ENCODE measurements around the gene TFPI2.

Gene TFPI2

DNA sequence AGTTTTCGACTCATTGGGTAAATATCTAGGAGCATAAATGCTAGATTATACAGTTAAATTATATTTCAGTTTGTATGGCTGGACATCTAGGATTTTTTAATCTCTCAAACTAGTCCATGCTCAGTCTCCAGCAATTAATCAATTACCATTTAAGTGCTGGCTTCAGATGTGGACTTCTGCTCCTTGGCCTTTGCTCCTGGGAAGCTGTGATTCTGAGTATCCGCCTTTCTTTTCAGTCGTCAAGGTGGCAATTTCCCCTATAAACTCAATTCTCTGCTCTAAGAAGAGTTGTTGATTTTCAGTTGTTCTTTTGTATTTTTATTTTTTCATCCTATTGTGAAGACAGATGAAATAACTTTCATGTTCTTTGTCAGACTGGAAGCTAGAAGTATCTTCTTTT, 23.7 kb downstream of the TFPI2 start:
- Mint-ChIP-seq H3K4me3 (no peak overlapping the region), H3K4me1 (no peaks in the 10 kb centered on the region), H3K27ac (ENCODE audit: low read depth) (no peak overlapping the region), H3K9me3 (no peaks in the 10 kb centered on the region), H3K27me3 (no peaks in the 10 kb centered on the region), H3K36me3 (ENCODE audit: insufficient read depth) (no peaks in the 10 kb centered on the region)
- DNase-seq (ENCODE audit: low spot score in 2 of 2) (no peak), ATAC-seq (replicated peaks; ENCODE audit: extremely low read depth, poor library complexity, severe bottlenecking) (no peak)

DNA sequence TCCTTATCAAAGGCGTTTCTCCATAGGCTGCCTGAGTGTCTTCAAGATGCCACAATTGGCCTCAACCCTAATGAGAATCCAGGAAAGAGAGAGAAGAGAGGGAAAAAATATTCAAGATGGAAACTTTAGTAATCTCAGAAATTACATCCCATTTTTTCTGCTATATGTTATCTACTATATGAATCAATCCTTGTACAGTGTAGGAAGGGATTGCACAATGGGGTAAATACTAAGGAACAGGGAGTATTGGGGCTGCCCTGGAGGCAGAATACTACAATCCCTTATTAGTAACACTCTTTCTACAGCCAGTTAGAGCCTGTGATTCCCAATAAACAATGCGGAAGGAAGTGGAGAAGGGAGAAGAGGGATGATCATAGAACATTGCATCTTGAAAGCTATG, 27.9 kb downstream of the TFPI2 start:
- no peaks in the 10 kb centered on the region for H3K36me3 Mint-ChIP-seq (ENCODE audit: insufficient read depth)
- no peak for ATAC-seq (replicated peaks; ENCODE audit: extremely low read depth, poor library complexity, severe bottlenecking)
- peaks cover 6% of the 10 kb centered on the region for H3K9me3 Mint-ChIP-seq
- DNase-seq (ENCODE audit: low spot score in 2 of 2): no peak
- no peaks in the 10 kb centered on the region for H3K27me3 Mint-ChIP-seq
- H3K4me3 Mint-ChIP-seq: no peak overlapping the region
- H3K27ac Mint-ChIP-seq (ENCODE audit: low read depth): no peak overlapping the region
- no peaks in the 10 kb centered on the region for H3K4me1 Mint-ChIP-seq

DNA sequence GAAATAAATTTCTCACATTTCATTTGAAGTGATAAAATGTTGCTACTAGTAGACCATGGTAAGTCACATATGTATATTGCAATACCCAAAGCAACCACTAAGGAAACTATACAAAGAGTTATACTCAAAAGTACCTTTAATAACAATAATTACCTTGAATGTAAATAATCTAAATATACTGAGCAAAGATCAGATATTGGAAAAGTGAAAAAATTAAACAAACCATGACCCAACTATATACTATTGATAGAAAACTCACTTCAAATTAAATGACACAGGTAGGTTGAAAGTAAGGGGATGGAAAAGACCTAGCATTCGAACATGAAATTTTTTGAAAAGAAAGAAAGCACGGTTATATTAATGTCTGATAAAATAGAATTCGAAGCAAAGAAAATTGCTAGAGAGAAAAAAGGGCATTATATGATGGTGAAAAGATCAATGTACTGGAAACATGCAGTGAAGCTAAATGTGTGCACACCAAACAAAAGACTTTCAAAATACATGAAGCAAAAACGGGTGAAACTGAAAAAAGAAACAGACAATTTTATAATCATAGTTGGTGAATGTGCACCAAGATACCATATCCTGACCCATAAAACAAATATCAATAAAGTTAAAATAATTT, 29.1 kb downstream of the TFPI2 start:
- no peak for DNase-seq (ENCODE audit: low spot score in 2 of 2)
- no peak overlapping the region for H3K27ac Mint-ChIP-seq (ENCODE audit: low read depth)
- H3K4me3 Mint-ChIP-seq: no peak overlapping the region
- no peak for ATAC-seq (replicated peaks; ENCODE audit: extremely low read depth, poor library complexity, severe bottlenecking)
- H3K4me1 Mint-ChIP-seq: no peaks in the 10 kb centered on the region
- H3K9me3 Mint-ChIP-seq: peaks cover 6% of the 10 kb centered on the region
- no peaks in the 10 kb centered on the region for H3K27me3 Mint-ChIP-seq
- H3K36me3 Mint-ChIP-seq (ENCODE audit: insufficient read depth): no peaks in the 10 kb centered on the region

DNA sequence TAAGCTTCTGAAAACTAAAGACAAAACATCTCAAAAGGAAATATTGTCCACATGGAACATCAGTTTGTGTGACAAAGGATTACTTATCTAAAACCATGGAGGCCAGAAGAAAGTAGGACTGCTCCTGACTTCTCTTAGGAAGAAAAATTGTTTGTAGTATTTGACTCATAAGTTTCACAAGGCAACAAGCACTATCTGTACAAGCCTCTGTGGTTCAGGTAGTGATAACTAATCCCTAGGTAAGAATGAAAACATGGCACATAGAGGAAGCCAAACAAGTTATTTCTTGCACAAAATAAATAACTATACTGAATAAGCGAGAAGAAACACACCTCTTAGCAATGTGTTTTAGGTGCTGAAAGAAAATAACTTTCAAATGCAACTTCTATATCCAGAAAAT, 30.3 kb downstream of the TFPI2 start:
- Mint-ChIP-seq H3K4me3 (no peak overlapping the region), H3K4me1 (no peaks in the 10 kb centered on the region), H3K9me3 (peaks cover 6% of the 10 kb centered on the region), H3K36me3 (ENCODE audit: insufficient read depth) (no peaks in the 10 kb centered on the region), H3K27ac (ENCODE audit: low read depth) (no peak overlapping the region), H3K27me3 (no peaks in the 10 kb centered on the region)
- ATAC-seq (replicated peaks; ENCODE audit: extremely low read depth, poor library complexity, severe bottlenecking) (no peak), DNase-seq (ENCODE audit: low spot score in 2 of 2) (no peak)

DNA sequence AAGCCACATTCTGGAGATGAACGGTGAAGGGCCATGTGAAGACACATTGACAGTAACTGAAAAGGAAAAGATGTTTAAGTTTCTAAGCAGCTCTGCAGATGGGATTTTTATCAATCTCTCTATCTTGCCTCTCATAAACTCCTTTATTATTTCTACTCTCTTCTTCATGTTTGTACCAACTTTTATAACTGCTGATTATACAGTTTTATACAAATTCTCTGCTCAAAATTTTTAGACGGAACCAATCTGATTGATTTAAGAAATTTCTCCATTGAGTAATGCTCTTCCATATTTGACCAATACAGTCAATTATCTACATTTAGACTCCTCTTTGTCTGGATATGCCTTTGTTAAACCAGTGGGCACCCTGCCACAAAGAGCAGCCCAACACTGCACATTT, 31.7 kb downstream of the TFPI2 start:
- Mint-ChIP-seq H3K4me3 (no peak overlapping the region), H3K27me3 (no peaks in the 10 kb centered on the region), H3K9me3 (peaks cover 6% of the 10 kb centered on the region), H3K27ac (ENCODE audit: low read depth) (no peak overlapping the region), H3K36me3 (ENCODE audit: insufficient read depth) (no peaks in the 10 kb centered on the region), H3K4me1 (no peaks in the 10 kb centered on the region)
- ATAC-seq (replicated peaks; ENCODE audit: extremely low read depth, poor library complexity, severe bottlenecking) (no peak), DNase-seq (ENCODE audit: low spot score in 2 of 2) (no peak)

DNA sequence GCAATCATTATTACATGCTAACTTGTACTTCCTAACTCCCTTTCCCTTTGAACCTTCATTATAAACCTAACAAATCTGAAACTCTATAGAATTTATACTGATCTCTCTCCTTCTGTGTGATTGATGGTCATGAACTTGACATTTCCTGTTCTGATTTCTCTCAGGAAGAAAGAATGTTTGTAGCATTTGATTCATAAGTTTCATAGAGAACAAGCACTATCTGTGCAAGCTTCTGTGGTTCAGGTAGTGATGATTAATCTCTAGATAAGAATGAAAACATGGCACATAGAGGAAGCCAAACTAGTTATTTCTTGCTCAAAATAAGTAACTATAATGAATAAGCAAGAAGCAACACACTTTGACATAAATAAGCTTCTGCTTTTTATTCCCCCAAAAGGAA, 34.2 kb downstream of the TFPI2 start:
- H3K27ac Mint-ChIP-seq (ENCODE audit: low read depth): no peak overlapping the region
- DNase-seq (ENCODE audit: low spot score in 2 of 2): no peak
- H3K4me3 Mint-ChIP-seq: no peak overlapping the region
- H3K9me3 Mint-ChIP-seq: peaks cover 6% of the 10 kb centered on the region
- H3K36me3 Mint-ChIP-seq (ENCODE audit: insufficient read depth): no peaks in the 10 kb centered on the region
- H3K27me3 Mint-ChIP-seq: no peaks in the 10 kb centered on the region
- ATAC-seq (replicated peaks; ENCODE audit: extremely low read depth, poor library complexity, severe bottlenecking): no peak
- no peaks in the 10 kb centered on the region for H3K4me1 Mint-ChIP-seq

DNA sequence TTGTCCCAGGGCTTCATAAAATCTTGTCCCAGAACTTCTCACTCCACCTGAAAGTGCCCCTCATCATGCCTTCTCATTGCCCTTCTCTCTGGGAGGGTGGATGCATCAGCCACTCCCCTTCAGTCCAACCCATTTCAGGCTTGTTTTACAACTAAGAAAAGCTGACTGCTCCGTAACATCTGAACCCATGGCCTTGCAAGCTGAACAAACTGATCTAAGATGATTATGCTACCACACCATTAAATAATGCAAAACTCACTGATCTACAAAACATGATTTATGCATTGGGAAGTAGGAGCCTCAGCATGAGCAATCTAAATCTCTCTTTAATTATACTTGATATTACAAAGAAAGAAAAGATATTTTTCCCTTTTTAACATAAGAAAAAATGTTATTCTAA, 34.8 kb downstream of the TFPI2 start:
- Mint-ChIP-seq H3K4me3 (no peak overlapping the region), H3K9me3 (peaks cover 6% of the 10 kb centered on the region), H3K27me3 (no peaks in the 10 kb centered on the region), H3K27ac (ENCODE audit: low read depth) (no peak overlapping the region), H3K36me3 (ENCODE audit: insufficient read depth) (no peaks in the 10 kb centered on the region), H3K4me1 (no peaks in the 10 kb centered on the region)
- ATAC-seq (replicated peaks; ENCODE audit: extremely low read depth, poor library complexity, severe bottlenecking) (no peak), DNase-seq (ENCODE audit: low spot score in 2 of 2) (no peak)

DNA sequence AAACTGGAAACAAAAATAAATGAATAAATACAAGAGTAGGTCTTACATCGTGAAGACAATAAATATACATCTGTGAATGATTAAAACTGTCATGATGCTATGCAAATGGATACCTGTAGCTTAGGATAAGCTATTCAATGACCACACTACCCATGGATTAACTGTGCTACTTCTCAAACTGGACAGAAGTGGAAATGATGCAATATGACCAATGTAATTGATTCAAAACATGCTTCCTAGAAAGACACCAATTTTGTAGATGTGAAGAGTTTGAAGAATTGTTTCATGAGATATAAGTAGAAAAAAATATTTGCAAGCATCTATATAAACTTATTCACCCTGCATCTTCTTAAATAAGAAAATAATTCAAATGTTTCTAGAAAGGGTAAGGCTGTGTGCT, 36.1 kb downstream of the TFPI2 start:
- Mint-ChIP-seq H3K27ac (ENCODE audit: low read depth) (no peak overlapping the region), H3K27me3 (no peaks in the 10 kb centered on the region), H3K4me3 (no peak overlapping the region), H3K4me1 (no peaks in the 10 kb centered on the region), H3K36me3 (ENCODE audit: insufficient read depth) (no peaks in the 10 kb centered on the region), H3K9me3 (no peaks in the 10 kb centered on the region)
- ATAC-seq (replicated peaks; ENCODE audit: extremely low read depth, poor library complexity, severe bottlenecking) (no peak), DNase-seq (ENCODE audit: low spot score in 2 of 2) (no peak)

DNA sequence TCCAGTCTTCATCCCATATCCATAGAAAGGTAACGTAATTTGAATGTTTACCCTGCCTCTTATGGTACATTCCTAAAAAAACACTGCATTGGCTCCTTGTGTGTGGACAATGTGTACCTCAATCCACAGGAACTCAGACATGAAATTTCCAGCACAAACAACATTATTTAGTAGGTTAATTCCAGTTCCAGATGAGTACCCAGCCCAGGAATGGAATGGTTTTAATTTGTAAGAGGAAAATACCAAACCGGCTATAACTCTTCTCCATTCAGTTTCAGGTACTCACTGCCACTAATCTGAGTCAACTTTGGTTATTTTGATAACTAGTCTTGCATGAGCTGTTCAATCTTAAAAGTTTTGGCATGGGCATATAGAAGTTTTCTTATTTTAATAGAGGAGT, 39.0 kb downstream of the TFPI2 start:
- Mint-ChIP-seq H3K9me3 (no peaks in the 10 kb centered on the region), H3K36me3 (ENCODE audit: insufficient read depth) (no peaks in the 10 kb centered on the region), H3K27ac (ENCODE audit: low read depth) (no peak overlapping the region), H3K27me3 (no peaks in the 10 kb centered on the region), H3K4me1 (no peaks in the 10 kb centered on the region), H3K4me3 (no peak overlapping the region)
- ATAC-seq (replicated peaks; ENCODE audit: extremely low read depth, poor library complexity, severe bottlenecking) (no peak), DNase-seq (ENCODE audit: low spot score in 2 of 2) (no peak)

DNA sequence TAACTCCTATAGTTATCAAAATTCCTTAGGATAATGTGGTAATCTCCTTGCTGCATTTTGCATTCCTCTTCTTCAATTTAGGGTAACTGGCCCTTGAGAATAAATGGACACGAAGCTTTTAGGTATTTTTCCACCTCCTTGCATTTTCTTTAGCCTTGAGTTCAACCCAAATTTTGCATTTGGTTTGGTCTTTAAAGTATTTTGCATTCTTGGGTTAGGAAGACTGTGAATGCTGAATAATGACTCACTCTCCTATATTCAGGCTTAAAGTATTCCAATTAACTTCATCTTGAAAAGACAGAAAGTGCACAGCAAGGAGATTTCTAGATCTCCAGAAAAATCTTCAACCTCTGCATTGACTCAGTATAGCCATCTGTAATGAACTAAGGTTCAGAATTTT, 47.3 kb downstream of the TFPI2 start:
- no peaks in the 10 kb centered on the region for H3K4me1 Mint-ChIP-seq
- H3K27me3 Mint-ChIP-seq: no peaks in the 10 kb centered on the region
- peaks cover 6% of the 10 kb centered on the region for H3K9me3 Mint-ChIP-seq
- ATAC-seq (replicated peaks; ENCODE audit: extremely low read depth, poor library complexity, severe bottlenecking) (no peak), DNase-seq (ENCODE audit: low spot score in 2 of 2) (no peak)
- H3K27ac Mint-ChIP-seq (ENCODE audit: low read depth): no peak overlapping the region
- H3K4me3 Mint-ChIP-seq: no peak overlapping the region
- no peaks in the 10 kb centered on the region for H3K36me3 Mint-ChIP-seq (ENCODE audit: insufficient read depth)

DNA sequence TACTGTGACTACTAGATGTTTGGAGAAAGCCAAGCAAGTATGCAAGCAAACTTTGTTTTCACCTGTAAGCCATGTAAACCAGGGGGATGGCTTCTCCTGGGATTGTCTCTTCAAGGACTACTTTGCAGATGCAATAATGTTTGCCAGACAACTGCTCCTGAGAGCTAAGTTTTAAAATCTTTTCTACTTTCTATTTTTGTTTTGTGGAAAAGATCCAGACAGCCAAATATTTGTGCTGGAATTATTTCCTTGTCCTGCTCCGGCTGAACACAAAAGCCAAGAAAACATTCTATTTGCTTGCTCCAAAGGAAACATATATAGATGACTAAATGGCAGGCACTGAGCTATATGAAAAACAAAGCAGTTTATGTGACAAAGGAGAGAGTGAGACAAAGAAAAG, 51.6 kb downstream of the TFPI2 start:
- Mint-ChIP-seq H3K4me1 (no peaks in the 10 kb centered on the region), H3K27ac (ENCODE audit: low read depth) (no peak overlapping the region), H3K9me3 (peaks cover 6% of the 10 kb centered on the region), H3K4me3 (no peak overlapping the region), H3K27me3 (no peaks in the 10 kb centered on the region), H3K36me3 (ENCODE audit: insufficient read depth) (no peaks in the 10 kb centered on the region)
- ATAC-seq (replicated peaks; ENCODE audit: extremely low read depth, poor library complexity, severe bottlenecking) (no peak), DNase-seq (ENCODE audit: low spot score in 2 of 2) (no peak)

DNA sequence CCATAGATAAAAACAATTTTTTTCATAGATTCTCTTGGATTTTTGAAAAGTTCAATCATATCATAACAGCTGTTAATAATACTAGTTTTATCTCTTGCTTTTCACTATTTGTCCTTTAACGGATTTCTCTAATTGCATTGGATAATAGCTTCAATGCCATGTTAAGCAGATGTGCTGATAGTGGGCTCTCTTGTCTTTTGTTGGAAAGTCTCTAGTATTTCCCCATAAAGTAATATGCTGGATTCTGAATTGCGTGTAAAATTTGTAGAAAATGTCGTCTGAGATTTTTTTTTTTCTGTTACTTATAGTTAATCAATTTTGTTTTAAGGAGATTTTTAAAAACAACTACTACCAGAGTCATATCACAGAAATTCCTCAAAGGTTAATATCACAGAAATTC, 53.3 kb downstream of the TFPI2 start:
- no peak for ATAC-seq (replicated peaks; ENCODE audit: extremely low read depth, poor library complexity, severe bottlenecking)
- no peak overlapping the region for H3K4me3 Mint-ChIP-seq

DNA sequence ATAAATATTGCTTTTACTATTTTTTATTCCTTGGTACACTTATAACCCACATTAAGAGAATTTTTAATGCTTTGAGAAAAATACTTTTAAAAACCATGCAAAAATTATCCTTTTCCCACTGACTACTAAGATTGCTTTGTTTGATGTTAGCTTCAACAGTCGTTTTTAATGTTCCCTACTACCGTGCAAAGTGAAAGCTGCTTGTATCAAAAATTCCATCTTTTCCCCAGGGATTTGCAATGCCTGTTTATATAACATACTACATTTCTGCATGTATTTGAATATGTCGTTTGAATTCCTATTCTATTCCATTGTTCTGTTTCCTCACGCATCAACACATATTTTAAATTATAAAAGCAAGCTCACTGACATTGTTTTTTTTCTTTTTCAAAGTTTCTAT, 54.4 kb downstream of the TFPI2 start:
- Mint-ChIP-seq H3K27ac (ENCODE audit: low read depth) (no peak overlapping the region), H3K27me3 (no peaks in the 10 kb centered on the region)

More for the DNA sequence above, 53.3 kb downstream of the TFPI2 start:
- Mint-ChIP-seq H3K27me3 (no peaks in the 10 kb centered on the region), H3K4me1 (no peaks in the 10 kb centered on the region), H3K27ac (ENCODE audit: low read depth) (no peak overlapping the region), H3K9me3 (peaks cover 6% of the 10 kb centered on the region), H3K36me3 (ENCODE audit: insufficient read depth) (no peaks in the 10 kb centered on the region)
- no peak for DNase-seq (ENCODE audit: low spot score in 2 of 2)

DNA sequence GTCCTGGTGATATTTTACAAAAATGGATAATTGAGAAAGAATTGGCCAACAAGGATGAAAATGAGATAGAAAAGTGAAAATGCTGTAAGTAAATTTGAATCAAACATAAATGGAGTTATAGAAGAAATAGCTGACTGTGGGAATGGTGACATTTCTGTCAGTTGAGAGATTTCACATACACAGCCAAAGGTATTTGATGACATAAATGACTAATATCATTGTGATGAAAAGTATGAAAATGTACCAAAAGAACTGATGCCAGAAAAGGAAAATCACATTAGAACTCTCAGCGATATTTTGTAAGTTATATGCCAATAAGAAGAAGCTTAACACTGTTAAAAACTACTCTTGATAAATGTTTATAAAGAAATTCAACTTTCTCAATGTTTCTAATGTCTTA, 54.9 kb downstream of the TFPI2 start:
- Mint-ChIP-seq H3K4me3 (no peak overlapping the region), H3K27ac (ENCODE audit: low read depth) (no peak overlapping the region), H3K27me3 (no peaks in the 10 kb centered on the region), H3K9me3 (no peaks in the 10 kb centered on the region), H3K36me3 (ENCODE audit: insufficient read depth) (no peaks in the 10 kb centered on the region), H3K4me1 (no peaks in the 10 kb centered on the region)
- no peak for DNase-seq (ENCODE audit: low spot score in 2 of 2)
- ATAC-seq (replicated peaks; ENCODE audit: extremely low read depth, poor library complexity, severe bottlenecking): no peak

More for the DNA sequence above, 54.4 kb downstream of the TFPI2 start:
- H3K4me3 Mint-ChIP-seq: no peak overlapping the region
- DNase-seq (ENCODE audit: low spot score in 2 of 2) (no peak), ATAC-seq (replicated peaks; ENCODE audit: extremely low read depth, poor library complexity, severe bottlenecking) (no peak)
- H3K9me3 Mint-ChIP-seq: peaks cover 4% of the 10 kb centered on the region
- no peaks in the 10 kb centered on the region for H3K4me1 Mint-ChIP-seq
- H3K36me3 Mint-ChIP-seq (ENCODE audit: insufficient read depth): no peaks in the 10 kb centered on the region

Data from central memory CD8-positive, alpha-beta T cell (primary cell).